ENCODE results near the gene LRIF1. TPM values are rescaled to one million over a fixed set of nuclear protein-coding genes. Genes with fewer than 3 reads are reported as not detected.

LRIF1 gene
- total and polyA plus RNA-seq, 2 of the 8 experiments (the other 6 are each of a cell fraction or from before 2014, with no cell fraction given): 5.2 to 19.3 TPM

- H3K9me3 ChIP-seq (ENCODE audit: insufficient read depth in 2 of 2, low read depth in 1 of 2, low read length in 1 of 2): no peaks in the 10 kb centered on the region; a peak in 1 of 4 replicates
- POLR2A ChIA-PET (ENCODE audit: partially characterized antibody): no interaction called here
These were observed 10.7 kb downstream of the LRIF1 start for GRCh38 chr1:110953031-110953430.

More at GRCh38 chr1:110953031-110953430, 10.7 kb downstream of the LRIF1 start:
- no peak overlapping the region for H3K27ac ChIP-seq (ENCODE audit: low read depth, low read length)
- H3K56ac ChIP-seq (replicated peaks; ENCODE audit: insufficient read length, low read depth, low read length): no peak overlapping the region
- no peaks in the 10 kb centered on the region for H3K23me2 ChIP-seq (ENCODE audit: low read depth, low read length)
- no peak overlapping the region for H3K18ac ChIP-seq (ENCODE audit: extremely low read depth, low read length)
- no peak overlapping the region for H3K4me3 ChIP-seq (ENCODE audit: extremely low read depth in 1 of 4, insufficient read depth in 2 of 4, low read depth in 3 of 4, low read length in 4 of 4)
- no peak overlapping the region for H2BK12ac ChIP-seq (ENCODE audit: low read depth, low read length)
- H3K27me3 ChIP-seq (replicated peaks in 1 of 4; ENCODE audit: control insufficient read depth in 3 of 4, extremely low read depth in 1 of 4, insufficient read depth in 3 of 4, low read length in 3 of 4): no peaks in the 10 kb centered on the region
- H3K9ac ChIP-seq (replicated peaks in 1 of 4; ENCODE audit: extremely low read depth in 1 of 4, low read depth in 3 of 4, low read length in 3 of 4): no peak overlapping the region
- no peak overlapping the region for H2AFZ ChIP-seq (ENCODE audit: low read length)
- H3K4me2 ChIP-seq (ENCODE audit: insufficient read depth in 1 of 2, low read depth in 2 of 2, low read length in 2 of 2): no peak overlapping the region
- TF ChIP-seq FOSL1 (IDR thresholded peaks at IDR 0.05; ENCODE audit: insufficient read depth, low read depth, low read length) (no peak), SP4 (IDR thresholded peaks at IDR 0.05; ENCODE audit: low read length) (no peak), SRF (IDR thresholded peaks at IDR 0.05; ENCODE audit: low read depth, low read length) (no peak), SAP30 (IDR thresholded peaks at IDR 0.05; ENCODE audit: insufficient read depth, insufficient replicate concordance, low read length) (no peak), RBBP5 (IDR thresholded peaks at IDR 0.05; ENCODE audit: borderline replicate concordance, low read depth, low read length) (no peak), JUND (IDR thresholded peaks at IDR 0.05; ENCODE audit: low read length) (no peak), SUZ12 (IDR thresholded peaks at IDR 0.05; ENCODE audit: low read length) (no peak), TBP (IDR thresholded peaks at IDR 0.05; ENCODE audit: low read depth, low read length) (no peak), TEAD4 (IDR thresholded peaks at IDR 0.05; ENCODE audit: low read depth, low read length) (no peak)
- H4K8ac ChIP-seq (ENCODE audit: extremely low read depth, insufficient read depth, low read length): no peak overlapping the region
- H3K23ac ChIP-seq (ENCODE audit: insufficient read length): no peak overlapping the region
- CTCF ChIA-PET (ENCODE audit: partially characterized antibody): no interaction called here
- H2BK120ac ChIP-seq (replicated peaks; ENCODE audit: low read depth, low read length): no peak overlapping the region
- FAIRE-seq (no peak), DNase-seq (ENCODE audit: low read depth in 1 of 2, low spot score in 2 of 2) (no peak)
- no peak overlapping the region for H2AK5ac ChIP-seq (ENCODE audit: low read depth, low read length)
- no peak overlapping the region for H2BK20ac ChIP-seq (ENCODE audit: low read length)
- peaks cover 0 to 26% (median 0%) of the 10 kb centered on the region in 4 experiments; a peak in 3 of 8 replicates for H3K36me3 ChIP-seq (ENCODE audit: control insufficient read depth in 2 of 4, insufficient read depth in 4 of 4, low read length in 3 of 4)
- peaks cover 0 to 20% of the 10 kb centered on the region in 2 experiments; a peak in 2 of 4 replicates for H3K79me2 ChIP-seq (ENCODE audit: control insufficient read depth in 1 of 2, insufficient read depth in 2 of 2, low read length in 2 of 2)
- no peak overlapping the region for H2BK15ac ChIP-seq (ENCODE audit: low read length)
- H2BK5ac ChIP-seq (ENCODE audit: low read depth, low read length): no peak overlapping the region
- peaks cover 0 to 2% of the 10 kb centered on the region in 2 experiments for H4K20me1 ChIP-seq (replicated peaks in 1 of 2; ENCODE audit: control insufficient read depth in 1 of 2, insufficient read depth in 2 of 2, low read length in 2 of 2)
- H3K14ac ChIP-seq (ENCODE audit: insufficient read length): no peak overlapping the region
- no peaks in the 10 kb centered on the region for H3K4me1 ChIP-seq (replicated peaks in 1 of 4; ENCODE audit: control insufficient read depth in 3 of 4, insufficient read depth in 4 of 4, low read length in 3 of 4)
- H4K91ac ChIP-seq (replicated peaks; ENCODE audit: insufficient read length, low read length): no peak overlapping the region
- no peaks in the 10 kb centered on the region for H3K79me1 ChIP-seq (ENCODE audit: low read depth, low read length)
- no peak overlapping the region for H3K4ac ChIP-seq (replicated peaks; ENCODE audit: insufficient read length, low read depth, low read length)
- no peak overlapping the region for H4K5ac ChIP-seq (ENCODE audit: insufficient read length, low read depth, low read length)
